Measurements from ENCODE around the gene OLIG3. TPM values are rescaled to one million over a fixed set of nuclear protein-coding genes. Genes with fewer than 3 reads are reported as not detected.
A peak's percentile ranks its signal among the peaks of the same experiment; 100 is the strongest.

The OLIG3 gene
- total RNA-seq, 2 experiments from 2014 or later: not detected

DNA sequence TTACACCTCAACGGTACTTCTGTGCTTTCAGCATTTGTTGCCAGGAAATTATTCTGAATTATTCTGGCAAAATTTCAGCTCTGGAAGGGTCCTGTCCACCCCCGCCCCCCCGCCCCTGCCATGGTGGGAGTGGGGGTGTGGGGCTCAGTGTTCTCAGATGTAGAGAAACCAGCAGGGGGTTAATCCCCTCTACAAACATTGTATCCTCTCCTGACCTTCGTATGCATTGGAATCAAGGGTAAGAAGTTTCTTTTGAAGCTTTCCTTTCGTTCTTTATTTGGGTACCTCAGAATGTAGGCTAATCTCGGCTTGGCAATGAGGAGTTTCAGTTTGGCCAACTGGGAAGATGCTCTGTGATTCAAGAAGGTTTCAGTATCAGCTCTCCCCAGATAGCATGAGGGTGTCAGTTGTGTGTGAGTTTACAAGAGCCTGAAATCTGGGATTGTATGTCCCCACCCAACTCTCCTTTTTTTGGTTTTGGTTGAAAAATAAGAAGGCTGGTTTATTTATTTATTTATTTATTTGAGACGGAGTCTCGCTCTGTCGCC is 25.5 kb upstream of the OLIG3 start:
- CTCF ChIA-PET: interaction anchor here (1.0 kb wide), 1 partner anchor 69 kb away, joined by 3 read pairs; no protein-coding TSS in a partner anchor
- Mint-ChIP-seq H3K27ac (no peak overlapping the region), H3K36me3 (ENCODE audit: low read depth) (no peaks in the 10 kb centered on the region), H3K4me3 (no peak overlapping the region), H3K9me3 (ENCODE audit: low read depth) (no peaks in the 10 kb centered on the region), H3K27me3 (peaks cover 44% of the 10 kb centered on the region), H3K4me1 (no peaks in the 10 kb centered on the region)
- ATAC-seq (no peak), DNase-seq (no peak)
- intact Hi-C loops (cut with DNase I, micrococcal nuclease): no loop called here
- POLR2A ChIA-PET: interaction anchor here (0.6 kb wide), 1 partner anchor 14 kb away, joined by 8 read pairs; no protein-coding TSS in a partner anchor

DNA sequence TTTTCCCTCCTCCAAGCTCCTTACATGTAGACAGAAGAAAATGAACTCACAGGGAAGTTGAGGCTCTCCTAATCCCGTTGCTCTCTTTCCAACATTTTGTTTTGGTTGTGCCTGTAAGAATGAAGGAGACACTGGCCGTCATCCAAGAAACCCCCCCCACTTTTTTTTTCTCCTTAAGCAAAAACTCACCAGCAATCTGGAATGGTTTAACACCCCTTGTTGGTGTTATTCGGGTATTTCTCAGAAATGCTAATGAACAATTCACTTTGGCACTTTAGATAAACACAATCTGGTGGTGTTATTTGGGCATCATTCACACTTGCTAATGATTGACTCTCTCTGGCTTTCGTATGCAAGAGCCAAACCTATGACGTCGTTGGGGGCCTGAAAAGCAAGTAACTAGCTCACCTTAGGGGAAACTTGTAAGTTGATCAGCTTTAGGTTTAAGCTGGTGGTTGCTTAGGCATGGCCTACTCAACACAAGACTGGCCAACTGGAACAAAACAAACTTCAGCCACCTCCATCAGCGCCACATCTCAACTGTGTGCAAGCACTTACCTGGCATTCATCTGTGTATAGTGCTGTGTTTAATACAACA is 24.3 kb upstream of the OLIG3 start:
- Mint-ChIP-seq H3K36me3 (ENCODE audit: low read depth) (no peaks in the 10 kb centered on the region), H3K27ac (no peak overlapping the region), H3K4me1 (no peaks in the 10 kb centered on the region), H3K4me3 (no peak overlapping the region), H3K9me3 (ENCODE audit: low read depth) (no peaks in the 10 kb centered on the region), H3K27me3 (peaks cover 48% of the 10 kb centered on the region)
- DNase-seq (no peak), ATAC-seq (no peak)
- ChIA-PET POLR2A (no interaction called here), CTCF (no interaction called here)
- intact Hi-C loops (cut with DNase I, micrococcal nuclease): no loop called here

- POLR2A ChIA-PET: no interaction called here
- Mint-ChIP-seq H3K27ac (no peak overlapping the region), H3K9me3 (ENCODE audit: low read depth) (peaks cover 5% of the 10 kb centered on the region), H3K27me3 (peaks cover 59% of the 10 kb centered on the region), H3K4me3 (no peak overlapping the region), H3K36me3 (ENCODE audit: low read depth) (peaks cover 10% of the 10 kb centered on the region), H3K4me1 (no peaks in the 10 kb centered on the region)
- CTCF ChIA-PET: interaction anchor here (1.3 kb wide), 1 partner anchor 24 kb away, joined by 3 read pairs; no protein-coding TSS in a partner anchor
- ATAC-seq (no peak), DNase-seq (no peak)
- intact Hi-C loops (cut with DNase I, micrococcal nuclease): no loop called here
Observed at GRCh38 chr6:137514418-137514817, 20.2 kb upstream of the OLIG3 start.

GRCh38 chr6:137512757-137513605 is 18.8 kb upstream of the OLIG3 start:
- H3K4me1 Mint-ChIP-seq: no peaks in the 10 kb centered on the region
- H3K9me3 Mint-ChIP-seq (ENCODE audit: low read depth): peaks cover 5% of the 10 kb centered on the region
- intact Hi-C loops (cut with DNase I, micrococcal nuclease): no loop called here
- no peak overlapping the region for H3K27ac Mint-ChIP-seq
- DNase-seq (no peak), ATAC-seq (no peak)
- peaks cover 61% of the 10 kb centered on the region for H3K27me3 Mint-ChIP-seq
- ChIA-PET CTCF (interaction anchor here (0.6 to 1.3 kb wide), 2 partner anchors 9 to 25 kb away, joined by 3 to 4 read pairs; no protein-coding TSS in a partner anchor), POLR2A (no interaction called here)
- no peak overlapping the region for H3K4me3 Mint-ChIP-seq
- H3K36me3 Mint-ChIP-seq (ENCODE audit: low read depth): peaks cover 12% of the 10 kb centered on the region

- intact Hi-C loops (cut with DNase I, micrococcal nuclease): no loop called here
- no peak overlapping the region for H3K4me3 Mint-ChIP-seq
- ChIA-PET POLR2A (no interaction called here), CTCF (no interaction called here)
- peaks cover 5% of the 10 kb centered on the region for H3K9me3 Mint-ChIP-seq (ENCODE audit: low read depth)
- H3K27me3 Mint-ChIP-seq: peaks cover 48% of the 10 kb centered on the region
- no peaks in the 10 kb centered on the region for H3K4me1 Mint-ChIP-seq
- H3K36me3 Mint-ChIP-seq (ENCODE audit: low read depth): peaks cover 12% of the 10 kb centered on the region
- ATAC-seq (no peak), DNase-seq (no peak)
- H3K27ac Mint-ChIP-seq: no peak overlapping the region
Observed at GRCh38 chr6:137510923-137511322, 16.7 kb upstream of the OLIG3 start.

DNA sequence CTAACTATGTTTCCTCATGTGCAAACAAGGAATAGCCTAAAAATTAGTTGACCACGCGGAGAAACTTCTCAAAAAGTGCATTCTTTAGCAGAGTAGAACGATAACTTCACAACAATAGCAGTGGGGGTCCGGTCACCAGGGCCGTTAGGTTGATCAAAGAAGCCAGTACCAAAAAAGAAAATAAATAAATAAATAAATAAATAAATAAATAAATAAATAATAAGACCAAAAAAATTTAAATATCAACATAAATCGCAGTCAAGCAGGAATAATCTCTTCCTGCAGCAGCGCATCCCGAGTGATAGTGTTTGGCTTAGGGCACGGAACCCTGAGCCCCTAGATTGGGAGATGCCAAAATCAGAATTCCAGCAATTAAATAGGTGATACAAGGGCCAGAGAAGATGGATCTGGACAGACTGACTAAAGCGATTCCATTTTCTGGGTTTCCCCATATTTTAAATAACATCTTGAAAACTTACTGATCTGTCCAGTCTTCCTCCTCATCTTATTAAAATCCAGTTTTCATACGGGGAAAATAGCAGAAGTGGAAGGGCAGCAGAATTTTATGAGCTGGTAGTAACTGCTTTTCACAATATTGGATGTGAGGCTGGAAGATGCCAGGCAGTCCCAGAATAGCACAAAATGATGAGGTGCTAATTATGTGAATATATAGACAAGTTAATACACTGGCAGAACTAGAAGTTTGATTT is 4.4 kb upstream of the OLIG3 start:
- POLR2A ChIA-PET: no interaction called here
- H3K9me3 Mint-ChIP-seq (ENCODE audit: low read depth): no peaks in the 10 kb centered on the region
- H3K4me3 Mint-ChIP-seq: no peak overlapping the region
- CTCF ChIA-PET: no interaction called here
- ATAC-seq (no peak), DNase-seq (no peak)
- no peak overlapping the region for H3K27ac Mint-ChIP-seq
- peaks cover 37% of the 10 kb centered on the region for H3K4me1 Mint-ChIP-seq
- intact Hi-C loops (cut with DNase I, micrococcal nuclease): loop anchor here (1.0 to 5.0 kb wide), 5 partner anchors 10 to 664 kb away; partner anchors contain the start of genes ARFGEF3 (in 1 of the 2), PERP (in 1 of the 2) and SLC35D3 (in 1 of the 2)
- H3K36me3 Mint-ChIP-seq (ENCODE audit: low read depth): no peaks in the 10 kb centered on the region
- peaks cover 64% of the 10 kb centered on the region for H3K27me3 Mint-ChIP-seq

DNA sequence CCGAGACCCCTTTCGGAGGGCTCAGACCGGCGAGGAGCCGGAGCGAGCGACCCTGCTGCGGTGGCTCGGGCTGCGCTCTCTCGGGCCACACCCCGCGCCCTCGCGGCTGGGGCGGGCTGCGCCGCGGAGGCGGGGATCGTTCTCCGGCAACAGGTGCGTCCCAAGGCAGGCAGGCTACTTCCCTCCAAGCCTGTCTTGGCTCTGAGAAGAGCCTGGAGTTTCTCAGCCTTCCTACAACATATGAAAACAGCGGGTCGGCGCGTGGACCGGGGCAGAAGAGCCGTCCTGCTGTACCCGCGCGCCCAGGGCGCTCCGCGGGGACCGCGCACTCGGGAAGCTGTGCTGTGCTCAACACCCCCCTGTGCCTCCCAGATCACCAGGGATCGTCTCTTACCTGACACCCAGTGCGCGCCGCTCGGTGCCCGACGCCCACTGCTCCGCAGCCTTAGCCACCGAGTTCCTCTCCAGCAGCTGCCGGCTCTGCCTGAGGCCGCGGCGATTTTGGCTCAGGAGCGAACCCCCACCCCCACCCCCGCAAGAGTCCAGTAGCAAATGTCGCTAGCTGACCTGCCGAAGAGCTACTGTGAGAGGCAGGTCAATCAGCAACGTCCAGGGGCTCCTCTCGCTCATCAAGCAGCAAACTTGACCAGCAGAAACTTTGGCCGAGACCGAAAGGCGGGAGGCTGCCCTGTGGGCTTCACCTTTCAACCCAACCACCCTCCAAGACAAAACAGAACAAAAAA is 3.7 kb upstream of the OLIG3 start:
- POLR2A ChIA-PET: no interaction called here
- CTCF ChIA-PET: interaction anchor here (1.4 kb wide), 1 partner anchor 12 kb away, joined by 5 read pairs; no protein-coding TSS in a partner anchor

GRCh38 chr6:137496909-137497720 is 2.9 kb upstream of the OLIG3 start:
- H3K4me3 Mint-ChIP-seq: peak overlapping the region; percentile 45
- intact Hi-C loops (cut with DNase I, micrococcal nuclease): loop anchor here (2.0 to 5.0 kb wide), 5 partner anchors 144 to 665 kb away; partner anchors contain the start of genes ARFGEF3 (in 1 of the 2), PERP (in 1 of the 2) and SLC35D3 (in 1 of the 2)
- no peak for DNase-seq
- H3K27ac Mint-ChIP-seq: no peak overlapping the region
- H3K36me3 Mint-ChIP-seq (ENCODE audit: low read depth): no peaks in the 10 kb centered on the region
- CTCF ChIA-PET: interaction anchor here (0.6 to 1.5 kb wide), 4 partner anchors 11 to 874 kb away, joined by 3 to 5 read pairs (median 4); no protein-coding TSS in a partner anchor
- peaks cover 72% of the 10 kb centered on the region for H3K27me3 Mint-ChIP-seq
- ATAC-seq: peak; percentile 10
- no peaks in the 10 kb centered on the region for H3K9me3 Mint-ChIP-seq (ENCODE audit: low read depth)
- peaks cover 50% of the 10 kb centered on the region for H3K4me1 Mint-ChIP-seq
- POLR2A ChIA-PET: no interaction called here

More for the DNA sequence above, 3.7 kb upstream of the OLIG3 start:
- H3K4me1 Mint-ChIP-seq: peaks cover 42% of the 10 kb centered on the region
- intact Hi-C loops (cut with DNase I, micrococcal nuclease): loop anchor here (1.0 to 5.0 kb wide), 6 partner anchors 10 to 664 kb away; partner anchors contain the start of genes ARFGEF3 (in 1 of the 2), PERP (in 1 of the 2) and SLC35D3 (in 1 of the 2)
- ATAC-seq: peak; percentile 11
- peaks cover 69% of the 10 kb centered on the region for H3K27me3 Mint-ChIP-seq
- peak overlapping the region; percentile 38 for H3K4me3 Mint-ChIP-seq
- DNase-seq: peak; percentile 33
- no peaks in the 10 kb centered on the region for H3K36me3 Mint-ChIP-seq (ENCODE audit: low read depth)
- no peaks in the 10 kb centered on the region for H3K9me3 Mint-ChIP-seq (ENCODE audit: low read depth)
- H3K27ac Mint-ChIP-seq: no peak overlapping the region

GRCh38 chr6:137496368-137496767 is 2.2 kb upstream of the OLIG3 start:
- no peak overlapping the region for H3K27ac Mint-ChIP-seq

More at GRCh38 chr6:137496368-137496767, 2.2 kb upstream of the OLIG3 start:
- ChIA-PET CTCF (interaction anchor here (0.6 to 1.5 kb wide), 4 partner anchors 10 to 448 kb away, joined by 3 to 5 read pairs (median 4); no protein-coding TSS in a partner anchor), POLR2A (no interaction called here)
- peaks cover 76% of the 10 kb centered on the region for H3K27me3 Mint-ChIP-seq
- ATAC-seq (no peak), DNase-seq (no peak)
- H3K9me3 Mint-ChIP-seq (ENCODE audit: low read depth): no peaks in the 10 kb centered on the region
- intact Hi-C loops (cut with DNase I, micrococcal nuclease): loop anchor here (2.0 to 5.0 kb wide), 5 partner anchors 144 to 666 kb away; partner anchors contain the start of genes ARFGEF3 (in 1 of the 2), PERP (in 1 of the 2) and SLC35D3 (in 1 of the 2)
- no peaks in the 10 kb centered on the region for H3K36me3 Mint-ChIP-seq (ENCODE audit: low read depth)
- H3K4me3 Mint-ChIP-seq: no peak overlapping the region
- H3K4me1 Mint-ChIP-seq: peaks cover 57% of the 10 kb centered on the region

Data from activated CD4-positive, alpha-beta T cell treated with anti-CD3 and anti-CD28 coated beads for 36 hours (primary cell).